Suprapubic skin (tissue), 3 donors: Measurements from ENCODE around the gene LCTL.

Experiments used
- CTCF ChIP-seq, 2 donors: fragments of 200-600 bp in 1 of 2; fragments of 450-650 bp in 1 of 2; sonication (generic) in 1 of 2; IDR thresholded peaks; one replicate each; pipeline ENCODE4 v1.5.1; 2016 to 2019; ENCODE audit warnings: antibody characterized with exemption in 2 of 2, mild to moderate bottlenecking in 1 of 2, moderate library complexity in 1 of 2
- EP300 ChIP-seq: sonication (generic); formaldehyde crosslinking; IDR thresholded peaks from one replicate; pipeline ENCODE4 v1.6.1; 2017; ENCODE audit warnings: antibody characterized with exemption

GRCh38 chr15:66505818-66506217 lies 60.0 kb downstream of the LCTL start:
- TF ChIP-seq EP300 = no peak
- no peak for TF ChIP-seq CTCF (IDR thresholded peaks at IDR 0.05)
